Neuronal stem cell (in vitro differentiated cells): Measurements from ENCODE around the gene KCNE3.

Experiments
- DNase-seq: peaks from one replicate; pipeline ENCODE4 v3.0.0-alpha.2; 2013; ENCODE audit warnings: low spot score
- H2AFZ ChIP-seq: one replicate; pipeline ENCODE4 v1.6.1; 2013; ENCODE audit warnings: mild to moderate bottlenecking, low read length, inconsistent platforms
- H2AK5ac ChIP-seq: 2 replicates; pipeline ENCODE4 v1.6.1; 2013; ENCODE audit warnings: low read depth, mild to moderate bottlenecking, inconsistent platforms, low read length, moderate library complexity, mixed read lengths
- H2BK120ac ChIP-seq: 2 replicates; pipeline ENCODE4 v1.6.1; 2013; ENCODE audit warnings: low read depth, mild to moderate bottlenecking, inconsistent platforms, low read length, moderate library complexity, mixed read lengths
- H2BK12ac ChIP-seq: one replicate; pipeline ENCODE4 v1.6.1; 2013; ENCODE audit warnings: low read length, inconsistent platforms
- H2BK15ac ChIP-seq: 2 replicates; pipeline ENCODE4 v1.6.1; 2013; ENCODE audit warnings: mild to moderate bottlenecking, low read length, inconsistent platforms, mixed read lengths
- H2BK5ac ChIP-seq: one replicate; pipeline ENCODE4 v1.6.1; 2013; ENCODE audit warnings: inconsistent platforms, mild to moderate bottlenecking, low read length, moderate library complexity
- H3K14ac ChIP-seq: one replicate; pipeline ENCODE4 v1.6.1; 2013; ENCODE audit warnings: low read length, inconsistent platforms
- H3K18ac ChIP-seq: 2 replicates; pipeline ENCODE4 v1.6.1; 2013; ENCODE audit warnings: low read length, inconsistent platforms
- H3K23ac ChIP-seq: 2 replicates; pipeline ENCODE4 v1.6.1; 2013; ENCODE audit warnings: low read depth, mild to moderate bottlenecking, mixed read lengths, low read length, inconsistent platforms; ENCODE audit not compliant: poor library complexity
- H3K27ac ChIP-seq: replicated peaks from 3 replicates; pipeline ENCODE4 v1.5.1; 2013; ENCODE audit warnings: low read length, inconsistent platforms
- H3K27me3 ChIP-seq, 3 experiments: 2 replicates each; pipeline ENCODE4 v1.6.1; 2013; ENCODE audit warnings: low read length in 3 of 3, mild to moderate bottlenecking in 2 of 3, inconsistent platforms in 1 of 3, low read depth in 1 of 3, mixed read lengths in 1 of 3, moderate library complexity in 1 of 3; ENCODE audit not compliant: control insufficient read depth in 3 of 3, insufficient read depth in 3 of 3
- H3K36me3 ChIP-seq, 2 donors: replicated peaks in 1 of 2; 2 replicates each; pipeline ENCODE4 v1.6.1; 2013; ENCODE audit warnings: low read length in 2 of 2; ENCODE audit not compliant: control insufficient read depth in 2 of 2, insufficient read depth in 2 of 2
- H3K4ac ChIP-seq: 2 replicates; pipeline ENCODE4 v1.6.1; 2013; ENCODE audit warnings: inconsistent platforms, mild to moderate bottlenecking, low read length, moderate library complexity
- H3K4me1 ChIP-seq, 2 donors: 1 replicate in 1 of 2; 2 replicates in 1 of 2; pipeline ENCODE4 v1.6.1; 2013; ENCODE audit warnings: low read length in 2 of 2, low read depth in 1 of 2; ENCODE audit not compliant: control insufficient read depth in 2 of 2, insufficient read depth in 1 of 2
- H3K4me2 ChIP-seq: one replicate; pipeline ENCODE4 v1.6.1; 2013; ENCODE audit warnings: mild to moderate bottlenecking, low read length, inconsistent platforms; ENCODE audit not compliant: insufficient read depth, poor library complexity, severe bottlenecking
- H3K4me3 ChIP-seq, 2 donors: 2 replicates each; pipeline ENCODE4 v1.5.1; 2013; ENCODE audit warnings: low read length in 2 of 2, mild to moderate bottlenecking in 2 of 2, inconsistent platforms in 1 of 2, moderate library complexity in 1 of 2
- H3K79me1 ChIP-seq: one replicate; pipeline ENCODE4 v1.6.1; 2013; ENCODE audit warnings: low read depth, mild to moderate bottlenecking, inconsistent platforms, low read length, moderate library complexity
- H3K9ac ChIP-seq: one replicate; pipeline ENCODE4 v1.6.1; 2013; ENCODE audit warnings: mild to moderate bottlenecking, low read depth, low read length, inconsistent platforms; ENCODE audit not compliant: poor library complexity
- H3K9me3 ChIP-seq, 2 donors: replicated peaks in 1 of 2; 2 replicates each; pipeline versions ENCODE3 to v1.6.1; 2013; ENCODE audit warnings: low read length in 2 of 2, mild to moderate bottlenecking in 2 of 2, inconsistent platforms in 1 of 2, low read depth in 1 of 2, mixed read lengths in 1 of 2, moderate library complexity in 1 of 2; ENCODE audit not compliant: control insufficient read depth in 2 of 2, insufficient read depth in 1 of 2
- H4K8ac ChIP-seq: one replicate; pipeline ENCODE4 v1.6.1; 2013; ENCODE audit warnings: low read depth, mild to moderate bottlenecking, inconsistent platforms, low read length, moderate library complexity
- H4K91ac ChIP-seq: one replicate; pipeline ENCODE4 v1.6.1; 2013; ENCODE audit warnings: low read length, low read depth, mild to moderate bottlenecking, inconsistent platforms; ENCODE audit not compliant: poor library complexity
- WGBS, 2 donors: extraction: QIAGEN DNeasy Blood & Tissue Kit; methylation state at CpG; one replicate each; pipeline ENCODE4 v1.1.7; 2013; ENCODE audit warnings: missing lambda C conversion rate in 2 of 2, mixed read lengths in 1 of 2; ENCODE audit not compliant: insufficient read length in 2 of 2, insufficient replicate concordance in 1 of 2; ENCODE audit errors: extremely low coverage in 2 of 2; 5-methylcytosine and 5-hydroxymethylcytosine counted together

Gene KCNE3

DNA sequence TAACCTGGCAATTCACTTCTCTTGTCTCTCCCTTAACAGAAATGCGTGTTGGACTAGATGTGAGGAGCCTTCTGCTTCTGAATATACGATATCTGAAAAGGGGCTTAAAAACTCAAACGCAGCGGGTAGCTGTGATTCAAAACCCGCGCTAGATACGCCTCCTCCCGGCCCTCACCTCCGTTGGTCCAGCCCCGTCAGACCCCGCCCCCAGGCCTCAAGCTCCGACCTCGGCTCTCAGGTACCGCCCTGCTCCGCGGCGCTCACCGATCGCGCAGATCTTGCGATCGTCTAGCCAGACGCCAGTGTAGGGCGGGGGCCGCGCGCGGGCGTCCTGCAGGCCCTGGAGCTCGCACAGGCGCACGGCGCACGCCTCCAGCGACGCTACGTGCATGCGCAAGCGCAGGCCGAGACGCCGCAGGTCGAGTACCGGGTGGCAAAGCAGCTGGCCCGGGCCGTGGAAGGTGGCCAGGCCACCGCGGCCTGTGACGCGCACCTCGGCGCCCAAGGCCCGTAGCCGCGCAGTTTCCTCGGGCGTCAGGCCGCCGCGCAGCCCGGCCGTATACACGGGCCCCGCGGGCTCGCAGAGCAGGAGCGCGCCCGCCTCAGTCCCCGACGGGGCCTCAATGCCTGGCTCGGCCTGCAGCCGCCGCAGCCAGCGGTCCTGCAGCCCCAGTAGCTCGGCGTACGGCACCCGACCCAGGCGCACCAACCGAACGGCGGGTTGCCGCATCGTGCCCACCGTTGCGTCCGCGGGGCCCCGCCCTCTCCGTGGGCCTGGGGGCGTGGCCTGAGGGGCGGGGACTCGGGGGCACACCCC lies 25.8 kb upstream of the KCNE3 start, which contains the start of gene LIPT2:
TSS of gene LIPT2 (minus strand) at position 751 of the 817 bp plus-strand sequence. CDS start at position 730, 21 bp downstream.
- WGBS, 2 donors = no CpG with 5 or more reads among the region's 94 CpGs
- H3K4me1 ChIP-seq = peaks cover 3 to 6% of the 10 kb centered on the region in 2 donors

DNA sequence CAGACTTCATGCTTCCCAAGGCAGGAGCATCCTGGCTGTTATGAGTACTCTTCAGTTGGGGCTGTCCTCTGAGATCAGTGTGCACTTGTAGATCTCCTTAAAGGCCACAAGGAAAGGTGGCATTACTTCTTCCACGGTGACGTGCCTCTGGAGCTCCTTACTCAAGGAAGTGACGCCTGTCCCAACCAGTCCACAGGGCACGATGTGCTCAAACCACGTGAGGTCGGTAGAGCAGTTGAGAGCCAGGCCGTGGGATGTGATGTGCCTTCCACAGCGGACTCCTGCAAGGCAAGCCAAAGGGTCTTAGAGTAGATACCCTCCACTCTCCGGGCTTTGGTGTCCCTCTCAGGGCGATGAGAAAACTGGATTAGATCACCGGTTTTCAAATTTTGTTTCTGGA lies 24.7 kb upstream of the KCNE3 start:
- Histone ChIP-seq H2BK12ac (no peak overlapping the region), H4K8ac (no peak overlapping the region), H3K4me1 (peaks cover 3 to 6% of the 10 kb centered on the region in 2 donors), H2BK15ac (no peak overlapping the region), H2BK5ac (peak overlapping the region; percentile 94), H2BK120ac (no peak overlapping the region), H3K27me3 (no peaks in the 10 kb centered on the region), H4K91ac (peak overlapping the region; percentile 64), H3K18ac (peak overlapping the region; percentile 86), H3K4ac (peak overlapping the region; percentile 46), H3K23ac (peak overlapping the region; percentile 34), H2AFZ (no peak overlapping the region), H3K9ac (no peak overlapping the region), H3K36me3 (no peaks in the 10 kb centered on the region), H2AK5ac (peak overlapping the region; percentile 95), H3K9me3 (peaks cover 0 to 2% of the 10 kb centered on the region in 2 donors), H3K79me1 (no peaks in the 10 kb centered on the region), H3K4me3 (no peak overlapping the region), H3K27ac (peak overlapping the region; percentile 65), H3K14ac (no peak overlapping the region), H3K4me2 (no peak overlapping the region)
- no peak for DNase-seq
- WGBS, 2 donors = no CpG with 5 or more reads among the region's 11 CpGs

More for the DNA sequence above, 25.8 kb upstream of the KCNE3 start, which contains the start of gene LIPT2:
- H3K4ac ChIP-seq = no peak within 1 kb of the TSS
- peak within 1 kb of the TSS; percentile 93 for H4K91ac ChIP-seq
- peaks cover 2 to 3% of the 10 kb centered on the region in 2 donors for H3K9me3 ChIP-seq
- peak within 1 kb of the TSS; percentile 99 for H4K8ac ChIP-seq
- H2AK5ac ChIP-seq = no peak within 1 kb of the TSS
- no peaks in the 10 kb centered on the region for H3K27me3 ChIP-seq
- no peaks in the 10 kb centered on the region for H3K79me1 ChIP-seq
- H3K18ac ChIP-seq = peak within 1 kb of the TSS; percentile 100
- peak within 1 kb of the TSS; percentile 86 for H2BK15ac ChIP-seq
- H3K36me3 ChIP-seq = no peaks in the 10 kb centered on the region
- peak within 1 kb of the TSS; percentile 100 for H2AFZ ChIP-seq
- peak within 1 kb of the TSS; percentile 79 for H3K4me2 ChIP-seq
- H2BK12ac ChIP-seq = peak within 1 kb of the TSS; percentile 76
- peak within 1 kb of the TSS; percentile 100 for H2BK5ac ChIP-seq
- peak within 1 kb of the TSS; percentile 98 for H3K14ac ChIP-seq
- H3K4me3 ChIP-seq = peak within 1 kb of the TSS; percentile 87 to 98
- peak within 1 kb of the TSS; percentile 99 for H3K27ac ChIP-seq
- peak within 1 kb of the TSS; percentile 100 for H3K9ac ChIP-seq
- peak within 1 kb of the TSS; percentile 98 for H3K23ac ChIP-seq
- peak within 1 kb of the TSS; percentile 78 for H2BK120ac ChIP-seq
- DNase-seq = peak; percentile 94

DNA sequence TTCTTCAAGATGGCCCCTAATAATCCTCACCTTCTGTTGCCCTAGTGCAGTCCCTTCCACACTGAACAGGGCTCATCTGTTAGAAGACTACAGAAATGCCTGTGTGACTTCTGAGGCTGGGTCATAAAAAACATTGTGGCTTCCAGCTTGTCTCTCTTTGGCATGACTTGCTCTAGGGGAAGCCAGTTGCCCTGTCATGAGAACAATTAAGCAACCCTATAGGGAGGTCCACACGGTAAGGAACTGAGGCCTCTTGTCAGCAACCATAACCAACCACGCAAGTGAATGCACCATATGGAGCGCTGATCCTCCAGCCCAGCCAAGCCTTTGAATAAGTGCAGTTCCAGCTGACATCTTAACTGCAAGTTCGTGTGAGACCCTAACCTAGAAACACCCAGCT lies 23.6 kb upstream of the KCNE3 start:
- H3K9me3 ChIP-seq = peaks cover 0 to 2% of the 10 kb centered on the region in 2 donors
- H3K18ac ChIP-seq = no peak overlapping the region
- no peak overlapping the region for H2BK5ac ChIP-seq
- no peak overlapping the region for H3K9ac ChIP-seq
- H3K4me2 ChIP-seq = no peak overlapping the region
- no peak overlapping the region for H2BK15ac ChIP-seq
- H3K36me3 ChIP-seq = no peaks in the 10 kb centered on the region
- no peak overlapping the region for H3K4me3 ChIP-seq
- no peak overlapping the region for H2BK12ac ChIP-seq
- H3K4ac ChIP-seq = no peak overlapping the region
- no peak overlapping the region for H2BK120ac ChIP-seq
- H3K14ac ChIP-seq = no peak overlapping the region
- H3K79me1 ChIP-seq = no peaks in the 10 kb centered on the region
- H2AFZ ChIP-seq = no peak overlapping the region
- H4K8ac ChIP-seq = no peak overlapping the region
- H3K23ac ChIP-seq = no peak overlapping the region
- H3K27me3 ChIP-seq = no peaks in the 10 kb centered on the region
- no peak overlapping the region for H3K27ac ChIP-seq
- peaks cover 3 to 6% of the 10 kb centered on the region in 2 donors for H3K4me1 ChIP-seq
- H2AK5ac ChIP-seq = no peak overlapping the region
- H4K91ac ChIP-seq = no peak overlapping the region
- WGBS, 2 donors = no CpG with 5 or more reads among the region's 4 CpGs
- no peak for DNase-seq

DNA sequence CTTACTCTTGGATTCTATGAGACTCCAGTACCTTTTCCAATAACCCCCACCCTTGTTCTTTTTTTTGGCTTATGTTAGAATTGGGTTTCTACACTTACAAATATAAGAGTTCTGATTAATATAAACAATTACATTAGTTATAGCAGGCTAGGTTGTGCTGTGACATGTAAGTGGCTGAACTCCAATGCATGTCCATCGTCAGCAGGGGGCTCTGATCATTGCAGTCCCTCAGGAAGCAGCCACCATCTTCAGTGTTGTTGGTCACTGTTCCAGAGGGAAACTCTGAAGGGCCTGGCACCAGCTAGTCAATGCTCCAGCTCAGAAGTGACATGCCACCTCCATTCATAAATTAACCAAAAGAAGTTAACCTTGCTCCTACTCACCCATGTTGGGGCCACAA lies 20.5 kb upstream of the KCNE3 start:
- no peak for DNase-seq
- WGBS, 2 donors = no CpG with 5 or more reads among the region's 1 CpG
- H3K27me3 ChIP-seq = no peaks in the 10 kb centered on the region

More for the DNA sequence above, 20.5 kb upstream of the KCNE3 start:
- Histone ChIP-seq H3K9me3 (peaks cover 0 to 2% of the 10 kb centered on the region in 2 donors), H4K8ac (no peak overlapping the region), H3K27ac (no peak overlapping the region), H2BK15ac (no peak overlapping the region), H3K36me3 (no peaks in the 10 kb centered on the region), H2AFZ (no peak overlapping the region), H3K4me2 (no peak overlapping the region), H2BK12ac (no peak overlapping the region), H2BK120ac (no peak overlapping the region), H3K9ac (no peak overlapping the region), H3K4me1 (peaks cover 0 to 3% of the 10 kb centered on the region in 2 donors), H3K23ac (no peak overlapping the region), H3K4ac (no peak overlapping the region), H4K91ac (no peak overlapping the region), H3K4me3 (no peak overlapping the region), H3K79me1 (no peaks in the 10 kb centered on the region), H2BK5ac (no peak overlapping the region), H2AK5ac (no peak overlapping the region), H3K18ac (no peak overlapping the region), H3K14ac (no peak overlapping the region)
